Measurements from ENCODE around the gene GABBR2. TPM values are rescaled to one million over a fixed set of nuclear protein-coding genes. Genes with fewer than 3 reads are reported as not detected.

The GABBR2 gene
- total RNA-seq, 4 donors from 2014 or later: under 0.01 to 0.62 TPM; not detected in 2

DNA sequence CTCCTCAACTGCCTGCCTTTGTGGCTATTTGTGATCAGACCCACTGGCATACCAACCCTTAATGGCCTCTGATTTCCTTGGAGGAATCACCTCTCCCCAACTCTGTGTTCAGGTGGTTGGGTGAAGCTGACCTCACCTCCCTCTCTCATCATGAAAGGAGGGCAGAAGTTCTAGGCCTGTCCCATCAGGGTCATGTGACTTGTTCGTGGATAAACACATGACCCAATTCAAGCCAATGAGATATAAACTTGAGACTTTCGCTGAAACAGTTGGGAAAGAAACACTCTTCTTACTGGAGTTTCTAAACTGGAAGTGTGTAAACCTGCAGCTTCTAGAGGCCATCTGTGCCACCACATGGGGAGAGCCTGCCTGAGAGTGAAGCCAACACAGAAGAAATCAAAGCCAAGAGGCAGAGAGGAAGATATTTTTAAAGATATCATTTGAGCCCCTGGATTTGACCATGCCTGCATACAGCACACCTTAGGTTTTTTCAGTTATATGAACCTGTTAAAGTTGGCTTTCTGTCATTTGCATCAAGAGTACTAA, 5.8 kb downstream of the GABBR2 start:
- H3K9me3 ChIP-seq: no peaks in the 10 kb centered on the region
- no peak overlapping the region for H3K4me3 ChIP-seq
- TF ChIP-seq CTCF (IDR thresholded peaks at IDR 0.05) (no peak), POLR2A (IDR thresholded peaks at IDR 0.05) (no peak)
- H3K27ac ChIP-seq: no peak overlapping the region
- peaks cover 0 to 12% of the 10 kb centered on the region in 2 donors for H3K4me1 ChIP-seq
- H3K36me3 ChIP-seq: no peaks in the 10 kb centered on the region
- intact Hi-C loops (cut with DNase I; ENCODE audit: low total_unique reads): no loop called here
- H3K27me3 ChIP-seq: peaks cover 0 to 4% of the 10 kb centered on the region in 2 donors
- DNase-seq: no peak

DNA sequence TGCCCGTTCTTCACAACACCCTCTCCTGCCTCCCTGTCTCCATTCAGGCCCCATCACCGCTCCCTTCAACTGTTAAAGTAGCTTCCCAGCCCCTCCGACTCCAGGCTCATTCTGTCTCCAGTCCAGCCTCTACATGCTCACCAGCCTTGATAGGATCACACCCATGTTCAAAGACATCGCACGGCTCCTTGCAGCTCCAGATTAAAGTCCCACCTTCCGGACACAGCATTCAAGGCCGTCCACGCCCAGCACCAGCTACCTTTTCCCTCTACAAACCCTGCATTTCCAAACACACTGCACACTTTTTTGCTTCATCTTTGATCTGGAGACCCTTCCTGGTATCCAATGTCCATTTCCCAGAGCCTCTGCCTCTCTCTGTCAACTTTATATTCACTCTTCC, 6.4 kb downstream of the GABBR2 start:
- H3K27me3 ChIP-seq: peaks cover 0 to under 1% of the 10 kb centered on the region in 2 donors
- TF ChIP-seq CTCF (IDR thresholded peaks at IDR 0.05) (no peak), POLR2A (IDR thresholded peaks at IDR 0.05) (no peak)
- H3K4me3 ChIP-seq: no peak overlapping the region
- no peaks in the 10 kb centered on the region for H3K9me3 ChIP-seq
- peaks cover 0 to 7% of the 10 kb centered on the region in 2 donors for H3K4me1 ChIP-seq
- no peaks in the 10 kb centered on the region for H3K36me3 ChIP-seq
- intact Hi-C loops (cut with DNase I; ENCODE audit: low total_unique reads): no loop called here
- no peak overlapping the region for H3K27ac ChIP-seq
- DNase-seq: no peak

GRCh38 chr9:98701576-98701975, 7.2 kb downstream of the GABBR2 start:
- H3K4me3 ChIP-seq: no peak overlapping the region
- no peaks in the 10 kb centered on the region for H3K9me3 ChIP-seq
- H3K27ac ChIP-seq: no peak overlapping the region
- DNase-seq: no peak
- no peaks in the 10 kb centered on the region for H3K36me3 ChIP-seq
- no peaks in the 10 kb centered on the region for H3K4me1 ChIP-seq
- no peaks in the 10 kb centered on the region for H3K27me3 ChIP-seq
- TF ChIP-seq CTCF (IDR thresholded peaks at IDR 0.05) (no peak), POLR2A (IDR thresholded peaks at IDR 0.05) (no peak)
- intact Hi-C loops (cut with DNase I; ENCODE audit: low total_unique reads): no loop called here

- intact Hi-C loops (cut with DNase I; ENCODE audit: low total_unique reads): no loop called here
- Histone ChIP-seq H3K9me3 (no peaks in the 10 kb centered on the region), H3K4me1 (no peaks in the 10 kb centered on the region), H3K4me3 (no peak overlapping the region), H3K27me3 (no peaks in the 10 kb centered on the region), H3K36me3 (no peaks in the 10 kb centered on the region), H3K27ac (no peak overlapping the region)
- TF ChIP-seq CTCF (IDR thresholded peaks at IDR 0.05) (no peak), POLR2A (IDR thresholded peaks at IDR 0.05) (no peak)
- no peak for DNase-seq
Measured at GRCh38 chr9:98700801-98701200, 7.9 kb downstream of the GABBR2 start.

DNA sequence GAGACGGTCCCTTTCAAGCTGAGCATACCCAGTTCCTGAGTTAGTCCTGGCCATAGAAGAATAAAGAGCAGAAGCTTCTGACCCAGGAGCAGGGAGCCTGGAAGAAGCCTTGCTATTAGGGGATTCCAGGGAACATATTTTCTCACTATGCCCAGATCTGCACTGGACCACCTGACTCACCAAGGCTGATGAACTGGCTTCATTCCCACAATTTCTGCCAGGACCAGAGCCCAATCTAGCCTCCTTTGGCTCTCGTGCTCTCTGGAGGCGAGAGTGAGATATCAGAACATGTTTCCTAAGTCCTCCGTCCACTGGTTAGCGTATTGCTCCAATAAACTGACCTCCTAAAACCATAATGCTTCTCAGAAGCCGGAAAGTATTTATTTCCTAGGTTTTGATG, 9.9 kb downstream of the GABBR2 start:
- Histone ChIP-seq H3K27ac (no peak overlapping the region), H3K27me3 (no peaks in the 10 kb centered on the region), H3K9me3 (no peaks in the 10 kb centered on the region), H3K4me1 (no peaks in the 10 kb centered on the region), H3K36me3 (no peaks in the 10 kb centered on the region), H3K4me3 (no peak overlapping the region)
- intact Hi-C loops (cut with DNase I; ENCODE audit: low total_unique reads): no loop called here
- no peak for DNase-seq
- TF ChIP-seq POLR2A (IDR thresholded peaks at IDR 0.05): no peak
- no peak for TF ChIP-seq CTCF (IDR thresholded peaks at IDR 0.05)

Data from uterus (tissue), 4 donors.